ENCODE results near the gene DIDO1. TPM values are rescaled to one million over a fixed set of nuclear protein-coding genes. Genes with fewer than 3 reads are reported as not detected.

DIDO1 gene
- total RNA-seq, 1 experiment from 2014 or later: 33.2 TPM

DNA sequence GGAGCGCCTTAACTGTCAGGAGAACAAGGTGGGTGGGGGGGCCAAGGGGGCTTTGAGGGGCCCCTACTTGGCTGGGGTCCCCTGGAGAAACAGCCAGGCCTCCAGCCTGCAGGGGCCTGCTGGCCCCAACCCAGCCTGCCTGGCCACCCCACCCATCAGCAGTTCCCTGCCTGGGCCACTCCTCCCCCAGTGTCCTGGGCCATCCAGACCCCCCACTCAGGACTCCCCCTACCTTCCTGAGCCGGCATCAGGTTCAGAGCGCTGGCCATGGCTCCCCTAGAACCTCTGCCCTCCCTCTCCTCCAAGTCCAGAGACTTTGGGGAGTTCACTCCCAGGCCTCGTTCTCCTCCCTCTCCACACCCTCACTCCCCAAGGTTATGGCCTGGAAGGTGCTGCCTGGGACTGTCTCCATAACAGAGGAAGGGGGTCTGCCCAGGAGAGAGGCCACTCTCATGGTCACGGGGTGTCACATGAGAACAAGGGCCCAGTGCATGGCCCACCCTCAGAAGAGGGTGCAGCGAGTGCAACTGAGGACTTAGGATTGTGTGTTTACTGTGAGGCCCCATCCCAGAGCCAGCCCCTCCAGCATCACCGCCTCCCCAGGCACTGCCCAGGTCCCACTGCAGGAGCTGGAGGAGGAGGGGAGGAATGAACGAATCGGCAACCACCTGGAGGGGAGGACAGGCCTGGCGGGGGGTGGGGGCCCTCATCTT, 32.2 kb upstream of the DIDO1 start:
- Histone ChIP-seq H3K9me2 (replicated peaks; ENCODE audit: low read length) (no peaks in the 10 kb centered on the region), H3K9ac (ENCODE audit: low read length) (no peak overlapping the region), H2AFZ (ENCODE audit: low read length) (no peak overlapping the region), H3K36me3 (ENCODE audit: low read depth, low read length) (no peaks in the 10 kb centered on the region), H3K9me3 (ENCODE audit: low read length) (no peaks in the 10 kb centered on the region), H3K4me2 (ENCODE audit: low read length) (no peak overlapping the region), H3K79me2 (ENCODE audit: low read length) (no peaks in the 10 kb centered on the region), H3K4me1 (ENCODE audit: insufficient read depth, low read length) (no peaks in the 10 kb centered on the region; the same call in 1 of the 2 replicates), H3K4me3 (ENCODE audit: low read length) (no peak overlapping the region), H4K20me1 (ENCODE audit: low read length) (no peaks in the 10 kb centered on the region), H3K27ac (ENCODE audit: low read length) (no peak overlapping the region), H3K27me3 (ENCODE audit: low read length) (no peaks in the 10 kb centered on the region), H3F3A (ENCODE audit: low read length, unreplicated experiment) (no peaks in the 10 kb centered on the region)
- BruUV-seq (replicated peaks): no TSS peak
- DNase-seq (no peak), ATAC-seq (no peak)
- intact Hi-C loops (cut with micrococcal nuclease): no loop called here
- CTCF ChIA-PET: no interaction called here
- TF ChIP-seq, protein P1, sequence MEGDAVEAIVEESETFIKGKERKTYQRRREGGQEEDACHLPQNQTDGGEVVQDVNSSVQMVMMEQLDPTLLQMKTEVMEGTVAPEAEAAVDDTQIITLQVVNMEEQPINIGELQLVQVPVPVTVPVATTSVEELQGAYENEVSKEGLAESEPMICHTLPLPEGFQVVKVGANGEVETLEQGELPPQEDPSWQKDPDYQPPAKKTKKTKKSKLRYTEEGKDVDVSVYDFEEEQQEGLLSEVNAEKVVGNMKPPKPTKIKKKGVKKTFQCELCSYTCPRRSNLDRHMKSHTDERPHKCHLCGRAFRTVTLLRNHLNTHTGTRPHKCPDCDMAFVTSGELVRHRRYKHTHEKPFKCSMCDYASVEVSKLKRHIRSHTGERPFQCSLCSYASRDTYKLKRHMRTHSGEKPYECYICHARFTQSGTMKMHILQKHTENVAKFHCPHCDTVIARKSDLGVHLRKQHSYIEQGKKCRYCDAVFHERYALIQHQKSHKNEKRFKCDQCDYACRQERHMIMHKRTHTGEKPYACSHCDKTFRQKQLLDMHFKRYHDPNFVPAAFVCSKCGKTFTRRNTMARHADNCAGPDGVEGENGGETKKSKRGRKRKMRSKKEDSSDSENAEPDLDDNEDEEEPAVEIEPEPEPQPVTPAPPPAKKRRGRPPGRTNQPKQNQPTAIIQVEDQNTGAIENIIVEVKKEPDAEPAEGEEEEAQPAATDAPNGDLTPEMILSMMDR (conservative IDR thresholded peaks at IDR 0.05; ENCODE audit: low read depth, low read length): no peak
- no peak for TF ChIP-seq EZH2 (IDR thresholded peaks at IDR 0.05; ENCODE audit: low read length, unreplicated experiment)
- TF ChIP-seq EZH2phosphoT487 (IDR thresholded peaks at IDR 0.05; ENCODE audit: borderline replicate concordance, low read length): no peak
- POLR2A ChIA-PET (ENCODE audit: unreplicated experiment): no interaction called here

DNA sequence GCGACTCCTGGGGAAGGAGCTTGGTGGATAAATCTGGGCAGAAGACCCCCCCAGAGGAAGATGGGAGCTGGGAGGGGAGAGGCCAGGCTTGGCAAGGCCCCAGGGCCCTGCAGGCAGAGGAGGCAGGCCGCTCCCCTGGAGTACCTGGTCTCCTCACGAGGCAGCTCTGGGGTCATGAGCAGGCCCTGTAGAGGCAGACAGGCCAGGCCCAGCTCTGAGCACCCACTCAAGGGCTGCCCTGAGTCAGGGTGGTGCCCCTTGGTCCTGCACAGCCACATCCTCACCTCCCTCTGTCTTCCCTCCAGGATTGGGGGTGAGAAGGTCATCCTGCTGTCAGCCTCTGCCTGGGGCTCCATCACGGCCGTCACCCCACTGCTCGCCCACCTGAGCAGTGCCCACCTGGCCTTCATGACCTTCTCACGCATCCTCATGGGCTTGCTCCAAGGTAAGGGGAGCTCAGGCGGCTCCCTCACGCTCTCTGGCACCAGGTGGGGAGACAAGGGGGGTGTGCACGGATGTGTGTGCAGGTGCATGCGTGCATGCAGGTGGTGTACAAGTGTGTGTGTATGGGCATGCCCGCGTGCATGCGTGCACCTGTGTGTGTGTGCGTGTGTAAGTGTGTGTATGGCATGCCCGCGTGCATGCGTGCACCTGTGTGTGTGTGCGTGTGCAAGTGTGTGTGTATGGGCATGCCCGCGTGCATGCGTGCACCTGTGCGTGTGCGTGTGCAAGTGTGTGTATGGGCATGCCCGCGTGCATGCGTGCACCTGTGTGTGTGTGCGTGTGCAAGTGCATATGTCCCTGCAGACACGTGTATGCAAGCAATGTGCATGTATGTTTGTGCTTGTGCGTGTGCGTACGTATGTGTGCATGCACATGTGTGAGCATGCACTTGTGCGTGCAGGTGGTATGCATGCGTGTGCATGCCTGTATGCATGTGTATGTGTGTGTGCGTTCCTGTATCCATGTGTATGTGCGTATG, 31.1 kb upstream of the DIDO1 start:
- CTCF ChIA-PET: interaction anchor here (0.5 kb wide), 1 partner anchor 241 kb away, joined by 9 read pairs; no protein-coding TSS in a partner anchor
- H3K27ac ChIP-seq (ENCODE audit: low read length): no peak overlapping the region
- no TSS peak for BruUV-seq (replicated peaks)
- POLR2A ChIA-PET (ENCODE audit: unreplicated experiment): no interaction called here
- TF ChIP-seq, protein P1 (conservative IDR thresholded peaks at IDR 0.05; ENCODE audit: low read depth, low read length): no peak
- TF ChIP-seq EZH2phosphoT487 (IDR thresholded peaks at IDR 0.05; ENCODE audit: borderline replicate concordance, low read length) (no peak), EZH2 (IDR thresholded peaks at IDR 0.05; ENCODE audit: low read length, unreplicated experiment) (no peak)
- no peak overlapping the region for H3K9ac ChIP-seq (ENCODE audit: low read length)
- no peaks in the 10 kb centered on the region for H3K36me3 ChIP-seq (ENCODE audit: low read depth, low read length)
- no peak overlapping the region for H2AFZ ChIP-seq (ENCODE audit: low read length)
- intact Hi-C loops (cut with micrococcal nuclease): no loop called here
- H3K27me3 ChIP-seq (ENCODE audit: low read length): no peaks in the 10 kb centered on the region
- H3K79me2 ChIP-seq (ENCODE audit: low read length): no peaks in the 10 kb centered on the region
- H3K4me2 ChIP-seq (ENCODE audit: low read length): no peak overlapping the region
- H3F3A ChIP-seq (ENCODE audit: low read length, unreplicated experiment): no peaks in the 10 kb centered on the region
- H4K20me1 ChIP-seq (ENCODE audit: low read length): no peaks in the 10 kb centered on the region
- H3K9me3 ChIP-seq (ENCODE audit: low read length): no peaks in the 10 kb centered on the region
- no peak for DNase-seq
- H3K9me2 ChIP-seq (replicated peaks; ENCODE audit: low read length): no peaks in the 10 kb centered on the region
- ATAC-seq: no peak
- no peaks in the 10 kb centered on the region; the same call in 1 of the 2 replicates for H3K4me1 ChIP-seq (ENCODE audit: insufficient read depth, low read length)
- no peak overlapping the region for H3K4me3 ChIP-seq (ENCODE audit: low read length)

Measured in PC-3 (cell line).